HEK293 (cell line): ENCODE data around the gene TTC34.

Experiments used
- CTCF ChIA-PET: fragments of 350-600 bp; formaldehyde crosslinking; extraction: SDS; loops from one replicate; lab custom pipeline; 2021; ENCODE audit warnings: antibody characterized with exemption; lab: Yijun Ruan, JAX
- POLR2A ChIA-PET: fragments of 300-600 bp; formaldehyde crosslinking; extraction: SDS; loops from one replicate; lab custom pipeline; 2020; ENCODE audit warnings: antibody characterized with exemption, inconsistent platforms; lab: Yijun Ruan, JAX
- H3K27ac ChIP-seq: fragments of 200-500 bp; sonication (Bioruptor generic); 2 replicates; pipeline ENCODE4 v1.5.1; 2014; ENCODE audit warnings: low read depth, low read length, control low read depth, inconsistent platforms; ENCODE audit errors: extremely low read depth
- H3K36me3 ChIP-seq, 2 experiments: fragments of 200-500 bp in 1 of 2; sonication (Bioruptor generic) in 1 of 2; 1 replicate in 1 of 2; 2 replicates in 1 of 2; pipeline ENCODE4 v1.5.1; 2014 to 2017; ENCODE audit warnings: inconsistent platforms in 2 of 2, low read length in 2 of 2; ENCODE audit not compliant: control insufficient read depth in 2 of 2, insufficient read depth in 1 of 2
- H3K4me1 ChIP-seq: fragments of 200-500 bp; sonication (Bioruptor generic); 2 replicates; pipeline ENCODE4 v1.5.1; 2014; ENCODE audit warnings: mild to moderate bottlenecking, low read length, inconsistent platforms; ENCODE audit not compliant: control insufficient read depth, insufficient read depth
- H3K4me3 ChIP-seq: 2 replicates; pipeline ENCODE4 v1.5.1; 2011; ENCODE audit warnings: low read depth, mild to moderate bottlenecking, control low read depth, low read length, moderate library complexity
- H3K9me3 ChIP-seq: fragments of 200-500 bp; sonication (Bioruptor generic); 2 replicates; pipeline ENCODE4 v1.5.1; 2014; ENCODE audit warnings: low read depth, low read length, inconsistent platforms; ENCODE audit not compliant: control insufficient read depth, insufficient read depth
- FEZF1 ChIP-seq: fragments of 450-650 bp; formaldehyde crosslinking; IDR thresholded peaks from 2 replicates; pipeline ENCODE4 v1.5.1; 2016; ENCODE audit warnings: missing biosample characterization, missing genetic modification characterization
- GLIS1 ChIP-seq: fragments of 450-650 bp; formaldehyde crosslinking; IDR thresholded peaks from 2 replicates; pipeline ENCODE4 v1.5.1; 2016; ENCODE audit warnings: missing biosample characterization, missing genetic modification characterization
- KLF8 ChIP-seq: fragments of 450-650 bp; formaldehyde crosslinking; IDR thresholded peaks from 2 replicates; pipeline ENCODE4 v1.5.1; 2016; ENCODE audit warnings: missing biosample characterization, missing genetic modification characterization
- KLF9 ChIP-seq: fragments of 450-650 bp; formaldehyde crosslinking; IDR thresholded peaks from 2 replicates; pipeline ENCODE4 v1.5.1; 2016; ENCODE audit warnings: missing biosample characterization, missing genetic modification characterization, low read depth
- PATZ1 ChIP-seq: fragments of 450-650 bp; formaldehyde crosslinking; IDR thresholded peaks from 2 replicates; pipeline ENCODE4 v1.5.1; 2016; ENCODE audit warnings: missing biosample characterization, missing genetic modification characterization
- ZBTB11 ChIP-seq: fragments of 450-650 bp; formaldehyde crosslinking; conservative IDR thresholded peaks from 2 replicates; pipeline ENCODE4 v1.5.1; 2016; ENCODE audit warnings: low read depth, missing biosample characterization, missing genetic modification characterization
- ZBTB17 ChIP-seq: fragments of 450-650 bp; formaldehyde crosslinking; IDR thresholded peaks from 2 replicates; pipeline ENCODE4 v1.5.1; 2016; ENCODE audit warnings: missing biosample characterization, missing genetic modification characterization
- ZIC2 ChIP-seq: fragments of 450-650 bp; formaldehyde crosslinking; IDR thresholded peaks from 2 replicates; pipeline ENCODE4 v1.5.1; 2016; ENCODE audit warnings: missing biosample characterization, missing genetic modification characterization
- ZNF121 ChIP-seq: fragments of 450-650 bp; formaldehyde crosslinking; IDR thresholded peaks from 2 replicates; pipeline ENCODE4 v1.5.1; 2016; ENCODE audit warnings: missing biosample characterization, missing genetic modification characterization
- ZNF146 ChIP-seq: fragments of 450-650 bp; formaldehyde crosslinking; IDR thresholded peaks from 2 replicates; pipeline ENCODE4 v1.5.1; 2016; ENCODE audit warnings: missing biosample characterization, missing genetic modification characterization
- ZNF24 ChIP-seq: fragments of 450-650 bp; formaldehyde crosslinking; IDR thresholded peaks from 2 replicates; pipeline ENCODE4 v1.5.1; 2016; ENCODE audit warnings: missing biosample characterization, missing genetic modification characterization
- ZNF449 ChIP-seq: fragments of 450-650 bp; formaldehyde crosslinking; IDR thresholded peaks from 2 replicates; pipeline ENCODE4 v1.5.1; 2017; ENCODE audit warnings: missing biosample characterization, mild to moderate bottlenecking, missing genetic modification characterization, moderate library complexity
- ZNF571 ChIP-seq: fragments of 450-650 bp; formaldehyde crosslinking; IDR thresholded peaks from 2 replicates; pipeline ENCODE4 v1.5.0; 2017; ENCODE audit warnings: missing biosample characterization, missing genetic modification characterization
- ZNF654 ChIP-seq: fragments of 450-650 bp; formaldehyde crosslinking; IDR thresholded peaks from 2 replicates; pipeline ENCODE4 v1.5.1; 2016; ENCODE audit warnings: low read depth, missing biosample characterization, missing genetic modification characterization
- ZNF658 ChIP-seq: fragments of 450-650 bp; formaldehyde crosslinking; IDR thresholded peaks from 2 replicates; pipeline ENCODE4; 2016; ENCODE audit warnings: missing biosample characterization, missing genetic modification characterization
- ZNF792 ChIP-seq: fragments of 450-650 bp; formaldehyde crosslinking; IDR thresholded peaks from 2 replicates; pipeline ENCODE4 v1.5.1; 2016; ENCODE audit warnings: missing biosample characterization, missing genetic modification characterization
- TF ChIP-seq, protein P1 (sequence below): fragments of 450-650 bp; formaldehyde crosslinking; IDR thresholded peaks from 2 replicates; pipeline ENCODE4 v1.5.1; 2016; ENCODE audit warnings: missing biosample characterization, missing genetic modification characterization
- TF ChIP-seq, protein P2 (sequence below): fragments of 450-650 bp; formaldehyde crosslinking; IDR thresholded peaks from 2 replicates; pipeline ENCODE4 v1.5.1; 2016; ENCODE audit warnings: missing biosample characterization, missing genetic modification characterization
- TF ChIP-seq, protein P3 (sequence below): fragments of 450-650 bp; formaldehyde crosslinking; IDR thresholded peaks from 2 replicates; pipeline ENCODE4 v1.5.1; 2016; ENCODE audit warnings: missing biosample characterization, missing genetic modification characterization, borderline replicate concordance
- TF ChIP-seq, protein P4 (sequence below): fragments of 450-650 bp; formaldehyde crosslinking; optimal IDR thresholded peaks from 2 replicates; pipeline ENCODE3; 2016; ENCODE audit warnings: missing biosample characterization, mild to moderate bottlenecking, missing genetic modification characterization

TTC34 gene

DNA sequence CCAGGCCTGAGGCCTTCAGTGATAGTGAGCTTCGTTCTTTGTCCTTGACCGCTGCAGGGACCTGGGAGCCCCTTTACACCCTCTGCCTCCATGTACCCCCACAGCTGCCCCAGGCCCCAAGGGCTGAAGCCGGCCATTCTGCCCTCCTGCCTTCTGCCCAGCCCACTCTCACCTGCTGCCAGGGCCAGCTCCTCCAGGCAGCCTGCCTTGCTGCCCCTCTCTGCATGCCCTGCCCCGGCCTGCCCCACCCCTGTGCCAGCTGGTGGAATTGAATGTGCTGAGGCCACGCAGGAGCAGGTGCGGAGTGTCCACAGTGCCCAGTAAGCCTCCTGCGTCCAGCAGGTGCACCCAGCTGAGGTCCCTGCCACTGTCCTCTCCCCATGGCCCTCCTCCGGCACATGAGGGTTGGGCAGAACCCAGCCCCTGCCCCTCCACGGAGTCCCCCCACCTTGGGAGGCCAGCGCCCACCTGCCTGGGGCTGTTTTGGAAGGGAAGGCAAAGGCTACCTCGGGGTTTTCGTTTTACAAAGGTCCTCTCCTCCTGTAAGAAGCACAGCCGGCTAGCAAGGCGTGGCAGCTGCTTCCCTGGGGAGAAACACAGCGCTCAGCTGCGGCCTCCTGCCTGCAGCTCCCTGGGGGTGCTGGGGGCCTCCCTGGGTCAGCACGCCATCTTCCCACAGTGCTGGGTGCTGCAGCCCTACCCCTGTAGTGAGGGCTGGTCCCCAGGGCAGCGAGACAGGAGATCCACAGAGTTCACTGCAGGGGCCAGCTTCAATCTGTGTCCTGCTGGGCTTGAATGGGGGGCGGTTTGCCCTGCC is 189.7 kb downstream of the TTC34 start:
- TF ChIP-seq GLIS1 (tag by site-specific recombination) = peak; percentile 87
- TF ChIP-seq ZNF24 = no peak
- TF ChIP-seq ZIC2 = peak; percentile 44; the same call in 1 of the 2 replicates
- Histone ChIP-seq H3K4me3 (no peak overlapping the region), H3K4me1 (no peaks in the 10 kb centered on the region), H3K27ac (no peak overlapping the region), H3K36me3 (no peaks in the 10 kb centered on the region), H3K9me3 (no peaks in the 10 kb centered on the region)
- ChIA-PET POLR2A (no interaction called here), CTCF (interaction anchor here (0.6 kb wide), 1 partner anchor 11 kb away, joined by 3 read pairs; no protein-coding TSS in a partner anchor)

GRCh38 chr1:2611031-2611501 is 190.4 kb downstream of the TTC34 start:
- ChIA-PET POLR2A (no interaction called here), CTCF (interaction anchor here (0.6 kb wide), 1 partner anchor 12 kb away, joined by 3 read pairs; no protein-coding TSS in a partner anchor)
- Histone ChIP-seq H3K4me1 (no peaks in the 10 kb centered on the region), H3K27ac (no peak overlapping the region), H3K36me3 (no peaks in the 10 kb centered on the region), H3K9me3 (no peaks in the 10 kb centered on the region), H3K4me3 (no peak overlapping the region)
- peak; percentile 88 for TF ChIP-seq KLF9 (tag by site-specific recombination)
- no peak for TF ChIP-seq ZBTB17
- peak; percentile 68; the same call in 1 of the 2 replicates for TF ChIP-seq KLF8
- no peak for TF ChIP-seq ZNF792 (tag by site-specific recombination)
- TF ChIP-seq ZNF571 = no peak
- 0 out of 2 replicates have a peak, but pooled peaks have one; percentile 39 for TF ChIP-seq PATZ1 (tag by site-specific recombination)
- TF ChIP-seq, protein P1, sequence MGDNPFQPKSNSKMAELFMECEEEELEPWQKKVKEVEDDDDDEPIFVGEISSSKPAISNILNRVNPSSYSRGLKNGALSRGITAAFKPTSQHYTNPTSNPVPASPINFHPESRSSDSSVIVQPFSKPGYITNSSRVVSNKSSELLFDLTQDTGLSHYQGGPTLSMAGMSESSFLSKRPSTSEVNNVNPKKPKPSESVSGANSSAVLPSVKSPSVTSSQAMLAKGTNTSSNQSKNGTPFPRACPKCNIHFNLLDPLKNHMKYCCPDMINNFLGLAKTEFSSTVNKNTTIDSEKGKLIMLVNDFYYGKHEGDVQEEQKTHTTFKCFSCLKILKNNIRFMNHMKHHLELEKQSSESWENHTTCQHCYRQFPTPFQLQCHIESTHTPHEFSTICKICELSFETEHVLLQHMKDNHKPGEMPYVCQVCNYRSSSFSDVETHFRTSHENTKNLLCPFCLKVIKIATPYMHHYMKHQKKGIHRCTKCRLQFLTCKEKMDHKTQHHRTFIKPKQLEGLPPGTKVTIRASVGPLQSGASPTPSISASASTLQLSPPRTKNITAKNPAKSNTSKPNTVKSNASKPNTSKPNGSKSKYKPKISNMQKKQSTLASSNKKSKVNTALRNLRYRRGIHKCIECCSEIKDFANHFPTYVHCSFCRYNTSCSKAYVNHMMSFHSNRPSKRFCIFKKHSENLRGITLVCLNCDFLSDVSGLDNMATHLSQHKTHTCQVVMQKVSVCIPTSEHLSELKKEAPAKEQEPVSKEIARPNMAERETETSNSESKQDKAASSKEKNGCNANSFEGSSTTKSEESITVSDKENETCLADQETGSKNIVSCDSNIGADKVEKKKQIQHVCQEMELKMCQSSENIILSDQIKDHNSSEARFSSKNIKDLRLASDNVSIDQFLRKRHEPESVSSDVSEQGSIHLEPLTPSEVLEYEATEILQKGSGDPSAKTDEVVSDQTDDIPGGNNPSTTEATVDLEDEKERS (tag by site-specific recombination) = no peak
- no peak for TF ChIP-seq ZNF449 (tag by site-specific recombination)
- no peak for TF ChIP-seq FEZF1
- TF ChIP-seq ZNF658 (tag by site-specific recombination) = no peak
- TF ChIP-seq, protein P2, sequence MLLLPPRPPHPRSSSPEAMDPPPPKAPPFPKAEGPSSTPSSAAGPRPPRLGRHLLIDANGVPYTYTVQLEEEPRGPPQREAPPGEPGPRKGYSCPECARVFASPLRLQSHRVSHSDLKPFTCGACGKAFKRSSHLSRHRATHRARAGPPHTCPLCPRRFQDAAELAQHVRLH (tag by site-specific recombination) = no peak
- peak; percentile 54 for TF ChIP-seq ZIC2
- no peak for TF ChIP-seq ZNF654 (tag by site-specific recombination)
- TF ChIP-seq, protein P3, sequence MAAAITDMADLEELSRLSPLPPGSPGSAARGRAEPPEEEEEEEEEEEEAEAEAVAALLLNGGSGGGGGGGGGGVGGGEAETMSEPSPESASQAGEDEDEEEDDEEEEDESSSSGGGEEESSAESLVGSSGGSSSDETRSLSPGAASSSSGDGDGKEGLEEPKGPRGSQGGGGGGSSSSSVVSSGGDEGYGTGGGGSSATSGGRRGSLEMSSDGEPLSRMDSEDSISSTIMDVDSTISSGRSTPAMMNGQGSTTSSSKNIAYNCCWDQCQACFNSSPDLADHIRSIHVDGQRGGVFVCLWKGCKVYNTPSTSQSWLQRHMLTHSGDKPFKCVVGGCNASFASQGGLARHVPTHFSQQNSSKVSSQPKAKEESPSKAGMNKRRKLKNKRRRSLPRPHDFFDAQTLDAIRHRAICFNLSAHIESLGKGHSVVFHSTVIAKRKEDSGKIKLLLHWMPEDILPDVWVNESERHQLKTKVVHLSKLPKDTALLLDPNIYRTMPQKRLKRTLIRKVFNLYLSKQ (tag by site-specific recombination) = no peak
- TF ChIP-seq ZNF146 (tag by site-specific recombination) = no peak
- TF ChIP-seq ZBTB11 (tag by site-specific recombination) = no peak
- TF ChIP-seq ZNF121 (tag by site-specific recombination) = no peak
- TF ChIP-seq, protein P4, sequence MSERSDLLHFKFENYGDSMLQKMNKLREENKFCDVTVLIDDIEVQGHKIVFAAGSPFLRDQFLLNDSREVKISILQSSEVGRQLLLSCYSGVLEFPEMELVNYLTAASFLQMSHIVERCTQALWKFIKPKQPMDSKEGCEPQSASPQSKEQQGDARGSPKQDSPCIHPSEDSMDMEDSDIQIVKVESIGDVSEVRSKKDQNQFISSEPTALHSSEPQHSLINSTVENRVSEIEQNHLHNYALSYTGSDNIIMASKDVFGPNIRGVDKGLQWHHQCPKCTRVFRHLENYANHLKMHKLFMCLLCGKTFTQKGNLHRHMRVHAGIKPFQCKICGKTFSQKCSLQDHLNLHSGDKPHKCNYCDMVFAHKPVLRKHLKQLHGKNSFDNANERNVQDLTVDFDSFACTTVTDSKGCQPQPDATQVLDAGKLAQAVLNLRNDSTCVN = no peak
